ENCODE data around the gene SLC25A20.

DNA sequence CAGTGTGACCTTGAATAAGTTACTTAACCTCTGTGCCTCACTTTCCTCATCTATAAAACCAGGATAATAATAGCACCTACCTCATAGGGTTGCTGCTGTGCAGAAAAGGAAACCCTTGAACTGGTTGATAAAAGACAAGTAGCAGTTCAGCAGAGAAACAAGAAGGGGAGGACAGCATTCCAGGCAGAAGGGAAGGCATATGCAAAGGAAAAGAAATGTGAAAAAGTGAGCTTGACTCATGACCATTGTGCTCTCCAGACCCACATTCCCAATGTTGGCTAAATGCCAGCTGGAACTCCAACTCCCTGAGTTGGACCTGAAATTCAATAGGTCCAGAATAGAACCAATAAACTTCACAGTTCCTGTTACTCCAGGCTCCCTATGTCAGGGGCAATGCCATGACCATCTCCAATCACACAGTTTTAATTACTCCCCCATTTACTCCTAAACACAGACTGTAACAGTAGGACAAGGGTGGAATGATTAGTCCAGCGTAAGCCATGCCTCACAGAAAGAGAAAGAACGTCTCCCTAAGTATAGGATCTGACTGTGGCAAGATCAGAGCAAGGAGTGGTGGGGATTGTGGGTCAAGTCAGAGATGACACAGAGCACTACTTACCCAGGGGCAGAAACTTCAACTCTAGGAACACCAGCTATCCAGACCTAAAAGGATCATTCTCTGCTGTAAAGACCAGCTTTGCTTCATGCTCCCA lies 77.9 kb downstream of the SLC25A20 start:
- TF ChIP-seq SUZ12 (IDR thresholded peaks at IDR 0.05; ENCODE audit: extremely low read depth, insufficient read depth, insufficient read length) (no peak), ZNF274 (IDR thresholded peaks at IDR 0.05; ENCODE audit: low read depth, low read length) (no peak), YY1 (IDR thresholded peaks at IDR 0.05; ENCODE audit: insufficient read depth, insufficient read length) (no peak)
